Measurements from ENCODE around the gene STK4. TPM values are rescaled to one million over a fixed set of nuclear protein-coding genes. Genes with fewer than 3 reads are reported as not detected.

Gene STK4
- total RNA-seq, 1 experiment from 2014 or later: 60.9 TPM

- CTCF ChIA-PET: no interaction called here
- no peaks in the 10 kb centered on the region for H3K9me2 ChIP-seq (ENCODE audit: insufficient read depth)
- H4K20me1 ChIP-seq (ENCODE audit: insufficient read depth): no peaks in the 10 kb centered on the region
- peaks cover 9% of the 10 kb centered on the region; the same call in 1 of the 2 replicates for H3K4me1 ChIP-seq (replicated peaks; ENCODE audit: insufficient read depth)
- peaks cover 16% of the 10 kb centered on the region for H3F3A ChIP-seq (ENCODE audit: insufficient read depth, low read depth)
- H3K4me3 ChIP-seq: no peak overlapping the region
- intact Hi-C loops (cut with micrococcal nuclease; ENCODE audit: unreplicated experiment): no loop called here
- peaks cover 31% of the 10 kb centered on the region; the same call in 1 of the 2 replicates for H3K36me3 ChIP-seq (ENCODE audit: low read depth)
- DNase-seq: no peak
- POLR2A ChIA-PET (ENCODE audit: unreplicated experiment): no interaction called here
- no peaks in the 10 kb centered on the region for H3K27me3 ChIP-seq (ENCODE audit: insufficient read depth, low read depth)
- no peaks in the 10 kb centered on the region for H3K9me3 ChIP-seq (ENCODE audit: insufficient read depth, low read depth)
- TF ChIP-seq CTCF (conservative IDR thresholded peaks at IDR 0.05) (no peak), EZH2 (IDR thresholded peaks at IDR 0.05; ENCODE audit: low read depth) (no peak)
- no TSS peak for BruUV-seq (replicated peaks)
- no peak overlapping the region for H2AFZ ChIP-seq
- H3K27ac ChIP-seq: no peak overlapping the region
- no peaks in the 10 kb centered on the region for H3K79me2 ChIP-seq (ENCODE audit: low read depth)
- no peak overlapping the region for H3K4me2 ChIP-seq
Measured at GRCh38 chr20:44936510-44936909, 29.8 kb upstream of the STK4 start.

GRCh38 chr20:44938637-44939036, 27.7 kb upstream of the STK4 start:
- Histone ChIP-seq H3K9me2 (ENCODE audit: insufficient read depth) (no peaks in the 10 kb centered on the region), H3K27me3 (ENCODE audit: insufficient read depth, low read depth) (no peaks in the 10 kb centered on the region), H3K79me2 (ENCODE audit: low read depth) (no peaks in the 10 kb centered on the region), H2AFZ (no peak overlapping the region), H3K4me2 (no peak overlapping the region), H3K4me3 (no peak overlapping the region), H3K36me3 (ENCODE audit: low read depth) (peaks cover 33% of the 10 kb centered on the region; the same call in 1 of the 2 replicates), H3K9me3 (ENCODE audit: insufficient read depth, low read depth) (no peaks in the 10 kb centered on the region), H3K4me1 (replicated peaks; ENCODE audit: insufficient read depth) (no peaks in the 10 kb centered on the region), H4K20me1 (ENCODE audit: insufficient read depth) (no peaks in the 10 kb centered on the region), H3K27ac (no peak overlapping the region; the same call in 1 of the 2 replicates), H3F3A (ENCODE audit: insufficient read depth, low read depth) (peaks cover 16% of the 10 kb centered on the region)
- BruUV-seq (replicated peaks): no TSS peak
- intact Hi-C loops (cut with micrococcal nuclease; ENCODE audit: unreplicated experiment): no loop called here
- ChIA-PET POLR2A (ENCODE audit: unreplicated experiment) (no interaction called here), CTCF (no interaction called here)
- no peak for TF ChIP-seq CTCF (conservative IDR thresholded peaks at IDR 0.05)
- DNase-seq: no peak

- TF ChIP-seq CTCF (conservative IDR thresholded peaks at IDR 0.05) (no peak), EZH2 (IDR thresholded peaks at IDR 0.05; ENCODE audit: low read depth) (no peak)
- Histone ChIP-seq H3F3A (ENCODE audit: insufficient read depth, low read depth) (peaks cover 16% of the 10 kb centered on the region; the same call in 1 of the 2 replicates), H3K4me1 (replicated peaks; ENCODE audit: insufficient read depth) (no peaks in the 10 kb centered on the region), H2AFZ (no peak overlapping the region), H3K27me3 (ENCODE audit: insufficient read depth, low read depth) (no peaks in the 10 kb centered on the region), H3K79me2 (ENCODE audit: low read depth) (no peaks in the 10 kb centered on the region), H3K9me2 (ENCODE audit: insufficient read depth) (no peaks in the 10 kb centered on the region), H3K27ac (no peak overlapping the region), H3K4me3 (no peak overlapping the region), H3K4me2 (no peak overlapping the region), H3K36me3 (ENCODE audit: low read depth) (peaks cover 40% of the 10 kb centered on the region), H4K20me1 (ENCODE audit: insufficient read depth) (0 out of 2 replicates have a peak, but pooled peaks cover 3% of the 10 kb centered on the region), H3K9me3 (ENCODE audit: insufficient read depth, low read depth) (no peaks in the 10 kb centered on the region)
- ChIA-PET CTCF (no interaction called here), POLR2A (ENCODE audit: unreplicated experiment) (interaction anchor here (0.6 kb wide), 1 partner anchor 400 kb away, joined by 3 read pairs; no protein-coding TSS in a partner anchor)
- intact Hi-C loops (cut with micrococcal nuclease; ENCODE audit: unreplicated experiment): no loop called here
- DNase-seq: no peak
- no TSS peak for BruUV-seq (replicated peaks)
Measured at GRCh38 chr20:44941120-44941691, 25.1 kb upstream of the STK4 start.
